HG03558 (cell line): ENCODE results near the gene GALK1.

Experiments used
- ATAC-seq: cut with Tn5 transposase; IDR thresholded peaks from one replicate; pipeline ENCODE4 v1.9.1; 2021; ENCODE audit warnings: moderate number of reproducible peaks; ENCODE audit not compliant: unreplicated experiment; ENCODE audit errors: extremely low read depth

GALK1 gene

GRCh38 chr17:75753514-75754377, 11.2 kb downstream of the GALK1 start:
- ATAC-seq: no peak

DNA sequence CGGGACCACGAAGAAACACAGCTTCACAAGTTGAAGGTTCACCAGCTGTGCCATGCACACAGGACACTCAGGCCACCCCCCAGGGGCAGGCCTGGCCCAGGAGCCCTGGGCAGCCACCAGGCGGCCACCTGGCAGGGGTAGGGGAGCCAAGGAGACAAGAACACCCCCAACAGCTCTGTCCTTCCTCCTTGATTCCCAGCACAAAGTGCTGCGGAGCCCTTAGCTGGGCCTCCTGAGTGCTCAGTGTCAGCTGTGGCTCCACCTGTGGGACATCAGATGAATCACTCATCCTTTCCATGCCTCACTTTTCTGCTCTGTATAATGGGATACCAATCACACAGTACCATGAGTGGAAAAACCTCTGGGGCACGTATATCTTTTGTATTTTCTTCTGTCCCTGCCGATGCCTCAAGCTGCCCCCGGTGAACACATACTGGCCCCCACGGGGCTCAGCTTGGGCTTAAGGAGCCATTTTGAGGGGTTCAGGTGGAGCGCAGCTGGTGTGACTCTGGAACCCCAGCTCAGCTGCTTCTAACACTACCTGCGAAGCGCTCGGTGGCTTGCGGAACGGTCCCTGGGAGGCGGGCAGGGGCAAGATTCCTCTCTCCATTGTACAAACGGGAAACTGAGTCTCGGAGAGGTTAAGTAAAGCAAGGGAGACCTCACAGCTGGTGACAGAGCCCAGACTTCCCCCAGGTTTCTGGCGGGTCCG, 12.0 kb downstream of the GALK1 start:
- no peak for ATAC-seq

- no peak for ATAC-seq
These were observed 12.6 kb downstream of the GALK1 start for GRCh38 chr17:75752405-75752709.

- no peak for ATAC-seq
These were observed 13.2 kb downstream of the GALK1 start for GRCh38 chr17:75751676-75752404.

DNA sequence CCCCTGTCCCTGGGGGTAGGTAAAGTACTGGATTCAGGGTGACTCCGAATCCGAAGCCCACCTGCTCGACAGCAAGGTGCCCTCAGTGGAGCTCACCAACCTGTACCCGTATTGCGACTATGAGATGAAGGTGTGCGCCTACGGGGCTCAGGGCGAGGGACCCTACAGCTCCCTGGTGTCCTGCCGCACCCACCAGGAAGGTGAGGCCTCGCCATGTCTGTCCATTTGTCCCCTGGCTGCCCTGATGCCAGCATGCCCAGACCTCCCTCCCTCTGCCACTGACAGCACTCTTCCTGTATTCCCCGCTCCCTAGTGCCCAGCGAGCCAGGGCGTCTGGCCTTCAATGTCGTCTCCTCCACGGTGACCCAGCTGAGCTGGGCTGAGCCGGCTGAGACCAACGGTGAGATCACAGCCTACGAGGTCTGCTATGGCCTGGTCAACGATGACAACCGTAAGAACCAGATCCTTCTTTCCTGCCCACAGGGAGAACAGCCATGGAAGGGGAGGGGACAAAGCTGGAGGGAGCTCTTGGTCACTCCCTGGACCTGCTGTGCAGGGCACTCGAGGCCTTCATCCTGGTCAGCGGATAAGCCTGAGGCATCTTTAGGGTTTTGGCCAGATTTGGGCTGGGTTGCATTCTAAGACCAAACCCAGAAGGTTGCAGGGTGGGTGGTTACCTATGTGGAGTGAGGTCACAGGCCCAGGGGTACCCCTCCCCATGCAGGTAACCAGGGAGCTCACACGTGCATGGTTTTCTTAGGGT, 14.2 kb downstream of the GALK1 start:
- ATAC-seq: no peak

GRCh38 chr17:75749545-75750389, 15.2 kb downstream of the GALK1 start:
- ATAC-seq: no peak

DNA sequence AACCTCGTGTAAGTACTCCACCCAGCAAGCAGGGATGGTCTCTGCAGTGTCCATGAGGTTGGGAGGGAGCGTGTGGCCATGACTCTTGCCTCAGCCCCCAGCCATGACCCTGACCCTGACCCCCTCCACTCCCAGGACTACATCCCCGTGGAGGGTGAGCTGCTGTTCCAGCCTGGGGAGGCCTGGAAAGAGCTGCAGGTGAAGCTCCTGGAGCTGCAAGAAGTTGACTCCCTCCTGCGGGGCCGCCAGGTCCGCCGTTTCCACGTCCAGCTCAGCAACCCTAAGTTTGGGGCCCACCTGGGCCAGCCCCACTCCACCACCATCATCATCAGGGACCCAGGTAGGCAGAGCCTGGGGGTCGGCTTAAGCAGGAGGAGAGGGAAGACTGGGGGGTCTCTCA, 16.3 kb downstream of the GALK1 start:
- ATAC-seq: no peak

- ATAC-seq: no peak
These were observed 21.3 kb downstream of the GALK1 start for GRCh38 chr17:75743625-75744206.

DNA sequence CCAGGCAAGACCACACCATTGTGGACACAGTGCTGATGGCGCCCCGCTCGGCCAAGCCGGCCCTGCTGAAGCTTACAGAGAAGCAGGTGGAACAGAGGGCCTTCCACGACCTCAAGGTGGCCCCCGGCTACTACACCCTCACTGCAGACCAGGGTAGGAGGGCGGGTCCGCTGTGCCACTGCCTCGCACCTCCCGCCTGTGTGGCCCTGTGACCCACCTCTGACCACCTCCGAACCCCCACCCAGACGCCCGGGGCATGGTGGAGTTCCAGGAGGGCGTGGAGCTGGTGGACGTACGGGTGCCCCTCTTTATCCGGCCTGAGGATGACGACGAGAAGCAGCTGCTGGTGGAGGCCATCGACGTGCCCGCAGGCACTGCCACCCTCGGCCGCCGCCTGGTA, 22.7 kb downstream of the GALK1 start:
- ATAC-seq: no peak

- no peak for ATAC-seq
These were observed 24.3 kb downstream of the GALK1 start for GRCh38 chr17:75740631-75741077.

GRCh38 chr17:75740215-75740614, 24.8 kb downstream of the GALK1 start:
- no peak for ATAC-seq

DNA sequence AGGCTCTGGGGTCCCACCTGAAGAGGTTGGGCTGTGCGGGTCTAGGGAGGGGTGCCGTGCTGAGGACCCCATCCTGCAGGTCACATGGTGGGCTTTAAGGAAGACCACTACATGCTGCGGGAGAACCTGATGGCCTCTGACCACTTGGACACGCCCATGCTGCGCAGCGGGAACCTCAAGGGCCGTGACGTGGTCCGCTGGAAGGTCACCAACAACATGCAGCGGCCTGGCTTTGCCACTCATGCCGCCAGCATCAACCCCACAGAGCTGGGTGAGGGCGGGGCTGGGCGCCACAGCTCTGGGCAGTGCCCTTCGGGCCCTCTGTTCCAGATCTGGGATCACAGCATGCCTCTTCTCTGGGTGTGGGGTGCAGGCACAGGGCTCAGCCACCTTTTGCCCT, 25.2 kb downstream of the GALK1 start:
- no peak for ATAC-seq

DNA sequence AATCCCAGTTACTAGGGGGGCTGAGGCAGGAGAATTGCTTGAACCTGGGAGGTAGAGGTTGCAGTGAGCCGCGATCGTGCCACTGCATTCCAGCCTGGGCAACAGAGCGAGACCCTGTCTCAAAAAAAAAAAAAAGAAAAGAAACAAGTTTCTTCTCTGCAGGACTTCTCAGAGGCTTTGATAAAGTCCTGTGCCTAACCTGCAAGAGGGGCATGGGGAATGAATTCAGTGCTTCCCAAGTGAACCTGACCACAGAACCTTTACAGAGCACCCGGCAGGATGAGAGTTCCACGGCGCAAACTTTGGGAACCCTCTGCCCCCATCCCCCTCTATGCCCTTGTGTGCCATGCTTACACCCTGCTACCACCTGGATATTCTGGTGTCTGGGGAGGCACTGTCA, 25.8 kb downstream of the GALK1 start:
- ATAC-seq: no peak

- no peak for ATAC-seq
These were observed 26.7 kb downstream of the GALK1 start for GRCh38 chr17:75738218-75738802.

GRCh38 chr17:75737133-75737962, 27.6 kb downstream of the GALK1 start:
- no peak for ATAC-seq

GRCh38 chr17:75736173-75736835, 28.7 kb downstream of the GALK1 start:
- no peak for ATAC-seq

GRCh38 chr17:75734674-75735294, 30.2 kb downstream of the GALK1 start:
- no peak for ATAC-seq
